Ishikawa (cell line): ENCODE measurements around the gene ENOX1.

Experiments used
- CEBPB ChIP-seq: IDR thresholded peaks from 2 replicates; pipeline ENCODE4 v1.6.1; 2012
- CREB1 ChIP-seq: IDR thresholded peaks from 2 replicates; pipeline ENCODE4 v1.6.1; 2012; ENCODE audit warnings: low read depth
- EGR1 ChIP-seq: IDR thresholded peaks from 2 replicates; pipeline ENCODE4 v1.6.1; 2012
- FOXM1 ChIP-seq: IDR thresholded peaks from 2 replicates; pipeline ENCODE4 v1.6.1; 2012; ENCODE audit warnings: low read depth, borderline replicate concordance
- NFIC ChIP-seq: IDR thresholded peaks from 2 replicates; pipeline ENCODE4 v1.6.1; 2012
- RAD21 ChIP-seq: IDR thresholded peaks from 2 replicates; pipeline ENCODE4 v1.6.1; 2012; ENCODE audit warnings: low read depth
- TAF1 ChIP-seq: IDR thresholded peaks from 2 replicates; pipeline ENCODE4 v1.6.1; 2012; ENCODE audit warnings: low read depth, mild to moderate bottlenecking
- TCF12 ChIP-seq: IDR thresholded peaks from 2 replicates; pipeline ENCODE4 v1.6.1; 2012; ENCODE audit warnings: low read depth
- TEAD4 ChIP-seq: IDR thresholded peaks from 2 replicates; pipeline ENCODE4 v1.6.1; 2012
- YY1 ChIP-seq: IDR thresholded peaks from 2 replicates; pipeline ENCODE4 v1.6.1; 2012; ENCODE audit warnings: low read depth
- ZBTB7A ChIP-seq: IDR thresholded peaks from 2 replicates; pipeline ENCODE4 v1.6.1; 2012; ENCODE audit warnings: low read depth
- TF ChIP-seq, protein P1 (sequence below): IDR thresholded peaks from 2 replicates; pipeline ENCODE4 v1.6.1; 2012
- TF ChIP-seq, protein P2 (sequence below): IDR thresholded peaks from 2 replicates; pipeline ENCODE4 v1.6.1; 2012
- TF ChIP-seq, protein P3 (sequence below): IDR thresholded peaks from 2 replicates; pipeline ENCODE4 v1.6.1; 2012; ENCODE audit warnings: low read depth, mild to moderate bottlenecking

Gene ENOX1

DNA sequence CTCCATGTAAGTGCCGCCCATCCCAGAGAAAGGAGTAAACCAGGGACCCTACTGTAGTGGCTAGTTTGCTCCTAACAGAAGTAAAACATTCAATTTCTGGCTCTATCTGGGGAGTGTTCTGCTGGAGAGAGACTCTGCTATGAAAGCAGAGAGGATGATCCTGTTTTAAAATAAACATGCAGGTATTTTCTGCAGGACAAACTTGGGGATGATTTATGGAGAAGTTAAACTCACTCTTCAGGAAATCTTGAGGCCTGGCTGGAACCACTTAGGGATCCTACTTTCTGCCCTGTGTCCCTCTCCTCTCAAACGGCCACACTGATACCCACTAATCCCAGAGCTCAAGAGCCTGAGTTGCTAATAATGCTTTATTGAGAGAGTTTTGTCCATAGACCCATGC, 482.3 kb downstream of the ENOX1 start:
- TF ChIP-seq, protein P1, sequence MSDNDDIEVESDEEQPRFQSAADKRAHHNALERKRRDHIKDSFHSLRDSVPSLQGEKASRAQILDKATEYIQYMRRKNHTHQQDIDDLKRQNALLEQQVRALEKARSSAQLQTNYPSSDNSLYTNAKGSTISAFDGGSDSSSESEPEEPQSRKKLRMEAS, result no peak
- TF ChIP-seq CREB1, result no peak
- TF ChIP-seq RAD21, result no peak
- no peak for TF ChIP-seq ZBTB7A
- no peak for TF ChIP-seq FOXM1
- TF ChIP-seq, protein P2, sequence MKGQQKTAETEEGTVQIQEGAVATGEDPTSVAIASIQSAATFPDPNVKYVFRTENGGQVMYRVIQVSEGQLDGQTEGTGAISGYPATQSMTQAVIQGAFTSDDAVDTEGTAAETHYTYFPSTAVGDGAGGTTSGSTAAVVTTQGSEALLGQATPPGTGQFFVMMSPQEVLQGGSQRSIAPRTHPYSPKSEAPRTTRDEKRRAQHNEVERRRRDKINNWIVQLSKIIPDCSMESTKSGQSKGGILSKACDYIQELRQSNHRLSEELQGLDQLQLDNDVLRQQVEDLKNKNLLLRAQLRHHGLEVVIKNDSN, result no peak
- TF ChIP-seq, protein P3, sequence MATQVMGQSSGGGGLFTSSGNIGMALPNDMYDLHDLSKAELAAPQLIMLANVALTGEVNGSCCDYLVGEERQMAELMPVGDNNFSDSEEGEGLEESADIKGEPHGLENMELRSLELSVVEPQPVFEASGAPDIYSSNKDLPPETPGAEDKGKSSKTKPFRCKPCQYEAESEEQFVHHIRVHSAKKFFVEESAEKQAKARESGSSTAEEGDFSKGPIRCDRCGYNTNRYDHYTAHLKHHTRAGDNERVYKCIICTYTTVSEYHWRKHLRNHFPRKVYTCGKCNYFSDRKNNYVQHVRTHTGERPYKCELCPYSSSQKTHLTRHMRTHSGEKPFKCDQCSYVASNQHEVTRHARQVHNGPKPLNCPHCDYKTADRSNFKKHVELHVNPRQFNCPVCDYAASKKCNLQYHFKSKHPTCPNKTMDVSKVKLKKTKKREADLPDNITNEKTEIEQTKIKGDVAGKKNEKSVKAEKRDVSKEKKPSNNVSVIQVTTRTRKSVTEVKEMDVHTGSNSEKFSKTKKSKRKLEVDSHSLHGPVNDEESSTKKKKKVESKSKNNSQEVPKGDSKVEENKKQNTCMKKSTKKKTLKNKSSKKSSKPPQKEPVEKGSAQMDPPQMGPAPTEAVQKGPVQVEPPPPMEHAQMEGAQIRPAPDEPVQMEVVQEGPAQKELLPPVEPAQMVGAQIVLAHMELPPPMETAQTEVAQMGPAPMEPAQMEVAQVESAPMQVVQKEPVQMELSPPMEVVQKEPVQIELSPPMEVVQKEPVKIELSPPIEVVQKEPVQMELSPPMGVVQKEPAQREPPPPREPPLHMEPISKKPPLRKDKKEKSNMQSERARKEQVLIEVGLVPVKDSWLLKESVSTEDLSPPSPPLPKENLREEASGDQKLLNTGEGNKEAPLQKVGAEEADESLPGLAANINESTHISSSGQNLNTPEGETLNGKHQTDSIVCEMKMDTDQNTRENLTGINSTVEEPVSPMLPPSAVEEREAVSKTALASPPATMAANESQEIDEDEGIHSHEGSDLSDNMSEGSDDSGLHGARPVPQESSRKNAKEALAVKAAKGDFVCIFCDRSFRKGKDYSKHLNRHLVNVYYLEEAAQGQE, result no peak
- no peak for TF ChIP-seq EGR1
- no peak for TF ChIP-seq CEBPB
- no peak for TF ChIP-seq TEAD4
- no peak for TF ChIP-seq TCF12
- no peak for TF ChIP-seq YY1

DNA sequence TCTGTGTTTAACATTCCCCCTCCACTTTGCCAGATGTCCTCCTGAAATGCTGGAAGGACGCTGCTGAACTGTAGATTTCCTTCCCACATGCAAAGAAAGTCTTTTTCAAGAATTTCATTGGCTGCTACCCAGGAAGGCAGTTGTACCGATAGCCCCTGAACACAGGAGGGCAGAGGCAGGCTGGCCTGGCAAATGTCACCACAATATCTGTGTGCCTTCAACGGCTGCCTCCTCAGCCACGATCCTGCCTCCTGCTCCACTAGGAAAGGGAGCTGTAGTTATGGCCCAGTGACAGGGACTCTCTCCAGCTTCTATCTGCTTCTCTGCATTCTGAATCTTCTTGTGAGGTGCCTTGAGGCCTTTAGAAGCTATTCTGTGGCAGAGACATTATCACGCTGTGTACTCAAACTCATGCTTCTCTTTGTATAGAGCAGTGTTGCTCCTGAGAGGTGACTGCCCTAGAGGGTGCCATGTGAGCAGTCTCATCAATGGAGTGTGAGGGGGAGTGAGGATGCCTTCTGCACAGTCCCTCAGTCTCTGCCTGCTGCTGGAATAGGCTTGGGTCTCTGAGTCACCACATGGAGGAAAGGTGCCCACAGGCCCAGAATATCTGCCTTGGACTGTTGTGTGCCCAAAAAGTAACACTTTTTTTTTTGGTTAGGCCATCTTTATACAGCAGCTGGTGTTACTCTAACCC, 483.6 kb downstream of the ENOX1 start:
- TF ChIP-seq, protein P3, result no peak
- TF ChIP-seq RAD21, result peak; percentile 53

DNA sequence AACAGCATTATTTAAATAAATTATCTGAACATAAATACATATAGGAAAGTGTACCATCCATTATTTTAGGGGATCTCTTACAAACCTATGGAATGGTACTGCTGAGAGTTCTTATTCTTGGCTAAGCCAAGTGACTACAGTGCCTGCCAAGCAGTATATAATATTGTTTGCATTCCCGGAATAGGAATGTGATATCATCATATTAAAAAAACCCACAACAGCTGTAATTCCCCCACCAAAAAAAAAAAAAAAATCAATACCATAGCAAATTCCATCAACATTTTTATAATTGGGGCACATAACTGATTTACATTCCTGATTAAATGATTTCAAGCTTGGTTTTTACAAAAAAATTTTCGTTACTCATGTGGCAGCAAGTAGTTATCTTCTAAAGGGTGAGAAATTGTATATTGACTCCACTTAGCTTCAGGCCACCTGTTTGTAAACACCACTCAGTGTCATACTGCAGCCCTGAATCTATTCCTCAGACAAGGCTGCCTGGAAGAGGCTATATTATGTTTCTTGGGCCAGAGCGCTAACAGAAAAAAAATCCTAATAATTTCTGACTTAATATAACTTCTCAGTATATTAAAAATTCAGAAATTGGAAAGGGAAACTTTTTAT, 485.3 kb downstream of the ENOX1 start:
- TF ChIP-seq TAF1 (no peak), ZBTB7A (no peak), TCF12 (no peak), NFIC (no peak), TEAD4 (no peak), CREB1 (no peak), YY1 (no peak)

DNA sequence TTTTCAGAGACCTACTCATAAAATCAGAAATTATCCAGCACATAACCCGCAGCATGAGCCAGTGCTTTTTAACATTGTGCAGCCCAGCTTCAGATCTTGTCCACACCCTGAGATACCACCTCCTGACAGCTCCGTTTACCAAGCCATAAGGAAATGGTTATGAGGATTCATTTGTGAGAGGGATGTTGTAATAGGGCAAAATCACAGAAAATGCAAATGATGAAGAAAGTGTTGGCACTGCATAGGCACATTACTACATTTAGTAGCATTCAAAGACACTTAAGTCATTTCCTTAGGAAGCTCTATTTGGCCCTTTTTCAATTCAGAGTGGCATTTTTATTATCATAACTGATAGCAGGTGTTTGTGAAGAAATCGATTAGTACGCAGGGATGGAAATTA, 485.9 kb downstream of the ENOX1 start:
- TF ChIP-seq, protein P2, result no peak
- TF ChIP-seq, protein P1, result no peak
- TF ChIP-seq EGR1, result no peak
- TF ChIP-seq CREB1, result no peak
- no peak for TF ChIP-seq FOXM1

DNA sequence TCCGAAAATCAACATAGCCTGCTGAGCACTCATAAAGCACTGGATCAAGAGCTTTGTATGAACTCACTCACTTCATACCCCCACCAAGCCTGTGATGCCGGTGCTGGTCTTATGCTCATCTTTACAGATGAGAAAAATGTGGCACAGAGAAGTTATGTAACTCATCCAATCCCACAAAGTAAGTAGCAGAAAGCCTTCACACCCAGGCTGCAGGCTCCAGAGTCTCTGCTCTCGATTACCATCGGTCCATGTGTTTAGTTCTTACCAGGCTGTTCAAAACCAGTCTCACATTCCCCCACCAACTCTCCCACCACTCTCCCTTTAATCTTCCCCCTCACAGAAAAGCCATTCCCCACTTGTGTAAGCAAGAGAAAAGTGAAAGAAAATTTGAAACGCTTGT, 487.4 kb downstream of the ENOX1 start:
- TF ChIP-seq TAF1, result no peak
- TF ChIP-seq, protein P1, result no peak
- TF ChIP-seq, protein P3, result no peak
- TF ChIP-seq CREB1, result no peak
- TF ChIP-seq NFIC, result no peak
- no peak for TF ChIP-seq RAD21
- no peak for TF ChIP-seq YY1
- TF ChIP-seq EGR1, result no peak
- TF ChIP-seq TEAD4, result no peak
